DND-41 (cell line): Measurements from ENCODE around the gene KPNA1.

Experiments
- ATAC-seq: fragments of 200-7000 bp; cut with Tn5 transposase; 3 replicates; pipeline ENCODE4 v1.9.1; 2021; ENCODE audit warnings: low read depth; ENCODE audit not compliant: insufficient read depth
- DNase-seq: peaks from one replicate; pipeline ENCODE4 v3.0.0-alpha.2; 2020
- H2AFZ ChIP-seq: 2 replicates; pipeline ENCODE4 v1.6.0; 2012; ENCODE audit warnings: low read depth, low read length
- H3K27ac ChIP-seq: 2 replicates; pipeline ENCODE4 v1.5.1; 2012; ENCODE audit warnings: low read length, inconsistent platforms
- H3K27me3 ChIP-seq: fragments of 200-600 bp; sonication (generic); 2 replicates; pipeline ENCODE4 v1.6.0; 2012; ENCODE audit warnings: low read length, mild to moderate bottlenecking, inconsistent platforms; ENCODE audit not compliant: insufficient read depth, poor library complexity
- H3K36me3 ChIP-seq: 2 replicates; pipeline ENCODE4 v1.5.1; 2012; ENCODE audit warnings: low read length, inconsistent platforms; ENCODE audit not compliant: insufficient read depth
- H3K4me1 ChIP-seq: 2 replicates; pipeline ENCODE4 v1.5.1; 2012; ENCODE audit warnings: mild to moderate bottlenecking, low read length; ENCODE audit not compliant: insufficient read depth
- H3K4me2 ChIP-seq: 2 replicates; pipeline ENCODE4 v1.6.0; 2012; ENCODE audit warnings: mild to moderate bottlenecking, moderate library complexity, low read length, inconsistent platforms; ENCODE audit not compliant: insufficient read depth
- H3K4me3 ChIP-seq, 2 experiments: fragments of 200-600 bp in 1 of 2; shearing (Covaris generic) in 1 of 2; 2 replicates each; pipeline ENCODE4 v1.5.1; 2012 to 2016; ENCODE audit warnings: inconsistent platforms in 2 of 2, low read length in 2 of 2, mild to moderate bottlenecking in 2 of 2, low read depth in 1 of 2, moderate library complexity in 1 of 2
- H3K79me2 ChIP-seq: 2 replicates; pipeline ENCODE4 v1.6.0; 2012; ENCODE audit warnings: low read length, inconsistent platforms; ENCODE audit not compliant: insufficient read depth
- H3K9ac ChIP-seq: 2 replicates; pipeline ENCODE4 v1.6.0; 2012; ENCODE audit warnings: low read depth, mild to moderate bottlenecking, inconsistent platforms, low read length, moderate library complexity
- H3K9me3 ChIP-seq: 2 replicates; pipeline ENCODE4 v1.5.1; 2012; ENCODE audit warnings: low read length, moderate library complexity, mild to moderate bottlenecking, inconsistent platforms; ENCODE audit not compliant: insufficient read depth, severe bottlenecking
- H4K20me1 ChIP-seq: 2 replicates; pipeline ENCODE4 v1.6.0; 2012; ENCODE audit warnings: low read length; ENCODE audit not compliant: insufficient read depth
- CTCF ChIP-seq: IDR thresholded peaks from 2 replicates; pipeline ENCODE4 v1.5.1; 2012; ENCODE audit warnings: borderline replicate concordance, low read length, moderate library complexity, mild to moderate bottlenecking; ENCODE audit not compliant: poor library complexity, severe bottlenecking; ENCODE audit errors: extremely low read depth
- EZH2 ChIP-seq: IDR thresholded peaks from 3 replicates; pipeline ENCODE4 v1.6.1; 2012; ENCODE audit warnings: borderline replicate concordance, low read depth, mild to moderate bottlenecking, moderate library complexity, low read length, inconsistent platforms; ENCODE audit not compliant: severe bottlenecking

KPNA1 gene

DNA sequence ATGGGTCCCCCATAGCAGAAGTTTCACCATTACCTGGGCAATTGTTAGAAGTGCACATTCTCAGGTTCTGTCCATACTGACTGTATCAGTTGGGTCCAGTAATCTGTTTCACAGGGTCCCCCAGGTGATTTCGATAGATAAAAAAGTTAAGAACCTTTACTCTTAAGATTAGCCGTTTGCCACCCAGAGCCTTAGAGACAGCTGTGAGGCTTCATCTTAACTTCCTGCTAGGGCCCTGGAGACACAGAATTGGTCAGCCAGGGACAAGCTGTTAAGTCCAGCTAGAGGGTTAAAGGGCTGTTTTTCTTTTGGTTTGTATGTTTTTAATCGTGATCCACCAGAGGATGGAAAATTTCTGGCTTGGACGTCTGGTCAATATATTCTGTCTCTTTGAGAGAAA is 124.1 kb downstream of the KPNA1 start:
- H4K20me1 ChIP-seq, result peaks cover 4% of the 10 kb centered on the region; the same call in 1 of the 2 replicates
- peaks cover 29% of the 10 kb centered on the region for H3K4me1 ChIP-seq
- no peaks in the 10 kb centered on the region for H3K27me3 ChIP-seq
- H3K79me2 ChIP-seq, result peaks cover 81% of the 10 kb centered on the region
- TF ChIP-seq EZH2, result no peak
- TF ChIP-seq CTCF, result no peak
- no peak overlapping the region for H3K4me2 ChIP-seq
- H3K36me3 ChIP-seq, result peaks cover 29% of the 10 kb centered on the region
- DNase-seq (no peak), ATAC-seq (no peak)
- H2AFZ ChIP-seq, result no peak overlapping the region
- no peak overlapping the region for H3K27ac ChIP-seq
- no peak overlapping the region for H3K9ac ChIP-seq
- H3K9me3 ChIP-seq, result no peaks in the 10 kb centered on the region
- H3K4me3 ChIP-seq, result no peak overlapping the region

- Histone ChIP-seq H2AFZ (no peak overlapping the region), H3K9ac (no peak overlapping the region), H3K4me3 (no peak overlapping the region), H3K4me2 (no peak overlapping the region), H3K27me3 (no peaks in the 10 kb centered on the region), H3K36me3 (peaks cover 26% of the 10 kb centered on the region), H4K20me1 (peaks cover 4% of the 10 kb centered on the region; the same call in 1 of the 2 replicates), H3K27ac (no peak overlapping the region), H3K9me3 (no peaks in the 10 kb centered on the region), H3K4me1 (peaks cover 37% of the 10 kb centered on the region), H3K79me2 (peaks cover 82% of the 10 kb centered on the region)
- TF ChIP-seq CTCF, result no peak
- TF ChIP-seq EZH2, result no peak
- no peak for ATAC-seq
- DNase-seq, result no peak
Measured at GRCh38 chr3:122389892-122390291, 124.8 kb downstream of the KPNA1 start.

GRCh38 chr3:122389197-122389596 is 125.5 kb downstream of the KPNA1 start:
- Histone ChIP-seq H3K79me2 (peaks cover 87% of the 10 kb centered on the region), H3K36me3 (peaks cover 24% of the 10 kb centered on the region), H3K4me1 (peaks cover 42% of the 10 kb centered on the region)

More at GRCh38 chr3:122389197-122389596, 125.5 kb downstream of the KPNA1 start:
- Histone ChIP-seq H2AFZ (no peak overlapping the region), H3K4me2 (no peak overlapping the region), H3K27ac (no peak overlapping the region), H3K9me3 (no peaks in the 10 kb centered on the region), H3K9ac (no peak overlapping the region), H4K20me1 (peaks cover 3% of the 10 kb centered on the region; the same call in 1 of the 2 replicates), H3K4me3 (no peak overlapping the region), H3K27me3 (no peaks in the 10 kb centered on the region)
- TF ChIP-seq CTCF (no peak), EZH2 (no peak)
- ATAC-seq (no peak), DNase-seq (no peak)
